HepG2 (cell line): ENCODE measurements around the gene CDK3. TPM values are rescaled to one million over a fixed set of nuclear protein-coding genes. Genes with fewer than 3 reads are reported as not detected.
A peak's percentile ranks its signal among the peaks of the same experiment; 100 is the strongest.

Source experiments
- ARHGAP35 ChIP-seq: sonication (generic); formaldehyde crosslinking; IDR thresholded peaks from 2 replicates; pipeline ENCODE4 v1.9.0; 2022; ENCODE audit warnings: mild to moderate bottlenecking, inconsistent platforms, moderate library complexity, missing genetic modification reagents, borderline replicate concordance
- HNF1A ChIP-seq, 2 experiments: sonication (generic) in 1 of 2; formaldehyde crosslinking in 1 of 2; IDR thresholded peaks; 2 replicates each; pipeline versions ENCODE4 v1.4.0 to v1.6.1; 2016 to 2020; ENCODE audit warnings: borderline replicate concordance in 1 of 2, low read depth in 1 of 2, mild to moderate bottlenecking in 1 of 2, missing genetic modification reagents in 1 of 2
- HNRNPH1 ChIP-seq: fragments of 200-400 bp; formaldehyde crosslinking; optimal IDR thresholded peaks from 2 replicates; pipeline ENCODE3; 2017; ENCODE audit warnings: mild to moderate bottlenecking, low read depth, low read length
- KMT2A ChIP-seq: sonication (generic); formaldehyde crosslinking; IDR thresholded peaks from 2 replicates; pipeline ENCODE4 v1.4.0; 2020; ENCODE audit warnings: missing genetic modification reagents
- MAZ ChIP-seq, 2 experiments: sonication (generic) in 1 of 2; formaldehyde crosslinking in 1 of 2; IDR thresholded peaks; 2 replicates each; pipeline versions ENCODE4 v1.5.0 to v1.6.1; 2012 to 2020; ENCODE audit warnings: low read depth in 2 of 2, mild to moderate bottlenecking in 2 of 2, borderline replicate concordance in 1 of 2, improper control_type of control experiment in 1 of 2, low read length in 1 of 2, missing genetic modification reagents in 1 of 2, moderate library complexity in 1 of 2
- MIXL1 ChIP-seq: IDR thresholded peaks from 2 replicates; pipeline ENCODE4 v1.6.1; 2016
- RAD51 ChIP-seq: fragments of 450-650 bp; IDR thresholded peaks from 2 replicates; pipeline ENCODE4 v1.6.1; 2016; ENCODE audit warnings: borderline replicate concordance
- SMC3 ChIP-seq: IDR thresholded peaks from 2 replicates; pipeline ENCODE4 v1.6.1; 2011; ENCODE audit warnings: low read length, improper control_type of control experiment
- ZBTB2 ChIP-seq: sonication (generic); formaldehyde crosslinking; IDR thresholded peaks from 2 replicates; pipeline ENCODE4 v1.8.0; 2022; ENCODE audit warnings: low read depth, missing genetic modification reagents
- ZFP36L2 ChIP-seq: sonication (generic); formaldehyde crosslinking; IDR thresholded peaks from 2 replicates; pipeline ENCODE4 v1.4.0; 2020; ENCODE audit warnings: missing genetic modification reagents
- ZNF292 ChIP-seq: sonication (generic); formaldehyde crosslinking; IDR thresholded peaks from 2 replicates; pipeline ENCODE4 v1.8.1; 2022; ENCODE audit warnings: mild to moderate bottlenecking, low read depth, missing genetic modification reagents, borderline replicate concordance
- ZNF329 ChIP-seq: sonication (generic); formaldehyde crosslinking; IDR thresholded peaks from 2 replicates; pipeline ENCODE4 v1.9.0; 2021; ENCODE audit warnings: low read depth, mild to moderate bottlenecking, missing genetic modification reagents
- ZNF512B ChIP-seq: sonication (generic); formaldehyde crosslinking; IDR thresholded peaks from 2 replicates; pipeline ENCODE4 v1.5.1; 2020; ENCODE audit warnings: missing genetic modification reagents, mild to moderate bottlenecking, borderline replicate concordance
- ZNF607 ChIP-seq: sonication (generic); formaldehyde crosslinking; IDR thresholded peaks from 2 replicates; pipeline ENCODE4 v1.5.1; 2020; ENCODE audit warnings: missing genetic modification reagents, mild to moderate bottlenecking, borderline replicate concordance
- ZNF784 ChIP-seq: sonication (generic); formaldehyde crosslinking; IDR thresholded peaks from 2 replicates; pipeline ENCODE4 v1.5.1; 2020; ENCODE audit warnings: missing genetic modification reagents, mild to moderate bottlenecking, borderline replicate concordance
- polyA plus RNA-seq, 8 experiments: library from polyadenylated mRNA; depleted of rRNA in 3 of 8; stranded (reverse) in 7 of 8; unstranded in 1 of 8; fragments of >200 nt; fragmentation: Illumina TruSeq in 4 of 8; extraction: Trizol in 4 of 8; gene quantifications; 2 replicates each; pipeline versions ENCODE4 v1.2.1 to v1.2.3, GENCODE V29; 2011 to 2016; ENCODE audit warnings: low read depth in 4 of 8, missing spikeins in 1 of 8, mixed read lengths in 1 of 8; ENCODE audit not compliant: insufficient read depth in 1 of 8
- total RNA-seq, 5 experiments: library from RNA; depleted of rRNA; stranded (reverse); fragments of >200 nt; fragmentation: Illumina TruSeq; extraction: Trizol; gene quantifications; 2 replicates each; pipeline ENCODE4 v1.2.3, GENCODE V29; 2016; ENCODE audit warnings: low read depth in 1 of 5

The CDK3 gene
- total and polyA plus RNA-seq, 2 of the 13 experiments (the other 11 are each of a cell fraction or from before 2014, with no cell fraction given) = 5.8 to 11.4 TPM

- TF ChIP-seq KMT2A (CRISPR knock-in tag) (no peak; the same call in 1 of the 2 replicates), ARHGAP35 (CRISPR knock-in tag) (0 out of 2 replicates have a peak, but pooled peaks have one; percentile 51), ZBTB2 (no peak), ZNF512B (CRISPR knock-in tag) (peak; percentile 98), MIXL1 (no peak), HNF1A (IDR thresholded peaks at IDR 0.05; ENCODE audit: low read depth) (no peak), HNF1A (CRISPR knock-in tag; IDR thresholded peaks at IDR 0.05; ENCODE audit: borderline replicate concordance) (0 out of 2 replicates have a peak, but pooled peaks have one; percentile 28), ZNF784 (CRISPR knock-in tag) (0 out of 2 replicates have a peak, but pooled peaks have one; percentile 29), SMC3 (peak; percentile 19; the same call in 1 of the 2 replicates), ZFP36L2 (CRISPR knock-in tag) (no peak), HNRNPH1 (no peak), ZNF607 (CRISPR knock-in tag) (no peak), MAZ (IDR thresholded peaks at IDR 0.05; ENCODE audit: borderline replicate concordance, low read depth, low read length) (0 out of 2 replicates have a peak, but pooled peaks have one; percentile 22), MAZ (CRISPR knock-in tag; IDR thresholded peaks at IDR 0.05; ENCODE audit: low read depth) (no peak), ZNF329 (CRISPR knock-in tag) (0 out of 2 replicates have a peak, but pooled peaks have one; percentile 64), ZNF292 (CRISPR knock-in tag) (peak; percentile 86; the same call in 1 of the 2 replicates), RAD51 (no peak)
Observed at GRCh38 chr17:76000016-76000754, 470 bp upstream of the CDK3 start (continued).
